Fibroblast of skin of left biceps (primary cell): Measurements from ENCODE around the gene IRAK1.

Source experiments
- DNase-seq, 2 experiments: peaks; one replicate each; pipeline ENCODE4 v3.0.0-alpha.2; 2013; ENCODE audit warnings: low read depth in 2 of 2

IRAK1 gene

GRCh38 chrX:154040863-154041262, 21.2 kb upstream of the IRAK1 start:
- DNase-seq = no peak

DNA sequence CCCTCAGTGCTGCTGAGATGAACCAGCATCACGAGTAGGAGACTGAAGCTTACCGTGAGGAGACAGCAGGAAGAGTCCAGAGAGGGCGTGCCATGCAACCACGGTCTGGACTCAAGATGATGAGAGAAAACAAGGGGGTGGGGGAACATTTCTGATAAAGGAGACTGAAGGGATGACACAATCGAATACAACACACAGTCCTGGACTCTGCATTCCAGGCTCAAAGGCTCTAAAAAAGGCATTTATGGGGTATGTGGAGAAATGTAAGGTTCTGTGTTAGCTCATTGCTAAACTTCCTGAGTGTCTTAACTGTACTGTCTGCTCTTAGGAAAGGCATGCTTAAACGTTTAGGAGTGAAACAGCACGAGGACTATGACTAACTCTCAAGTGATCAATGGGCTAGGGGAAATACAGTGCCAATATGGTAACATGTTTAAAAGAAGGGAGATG, 20.6 kb upstream of the IRAK1 start:
- peak in 1 of 2 experiments; percentile 36 for DNase-seq

- no peak for DNase-seq
Observed at GRCh38 chrX:154039577-154039976, 19.9 kb upstream of the IRAK1 start.

- no peak for DNase-seq
Observed at GRCh38 chrX:154038656-154039055, 19.0 kb upstream of the IRAK1 start.

DNA sequence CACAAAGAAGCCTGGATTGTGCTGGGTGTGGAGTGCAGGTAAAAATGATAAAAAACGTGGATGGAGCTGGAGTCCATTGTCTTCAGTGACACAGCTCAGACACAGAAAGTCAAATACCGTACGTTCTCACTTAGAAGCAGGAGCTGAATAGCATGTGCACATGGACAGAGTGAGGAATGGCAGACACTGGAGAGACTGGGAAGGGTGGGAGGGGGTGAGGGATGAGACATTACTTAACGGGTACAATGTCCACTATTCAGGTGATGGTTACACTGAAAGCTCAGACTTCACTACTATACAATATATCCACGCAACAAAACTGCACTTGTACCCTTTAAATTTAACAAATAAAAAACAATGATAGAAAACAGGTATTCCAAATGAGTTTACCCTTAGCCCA, 18.1 kb upstream of the IRAK1 start:
- no peak for DNase-seq

DNA sequence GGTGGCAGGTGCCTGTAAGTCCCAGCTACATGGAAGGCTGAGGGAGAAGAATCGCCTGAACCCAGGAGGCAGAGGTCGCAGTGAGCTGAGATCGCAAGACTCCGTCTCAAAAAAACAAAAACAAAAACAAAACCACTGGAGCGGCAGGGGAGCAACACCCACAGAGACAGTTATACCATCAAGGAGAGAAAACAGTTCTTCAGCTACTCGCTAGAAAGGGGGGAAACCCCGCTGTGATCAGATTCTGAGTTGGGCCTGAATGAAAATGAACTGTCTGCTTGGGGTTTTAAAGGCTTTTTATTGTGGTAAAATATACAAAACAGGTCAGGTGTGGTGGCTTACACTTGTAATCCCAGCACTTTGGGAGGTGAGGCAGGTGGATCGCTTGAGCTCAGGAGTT, 16.8 kb upstream of the IRAK1 start:
- DNase-seq = no peak

DNA sequence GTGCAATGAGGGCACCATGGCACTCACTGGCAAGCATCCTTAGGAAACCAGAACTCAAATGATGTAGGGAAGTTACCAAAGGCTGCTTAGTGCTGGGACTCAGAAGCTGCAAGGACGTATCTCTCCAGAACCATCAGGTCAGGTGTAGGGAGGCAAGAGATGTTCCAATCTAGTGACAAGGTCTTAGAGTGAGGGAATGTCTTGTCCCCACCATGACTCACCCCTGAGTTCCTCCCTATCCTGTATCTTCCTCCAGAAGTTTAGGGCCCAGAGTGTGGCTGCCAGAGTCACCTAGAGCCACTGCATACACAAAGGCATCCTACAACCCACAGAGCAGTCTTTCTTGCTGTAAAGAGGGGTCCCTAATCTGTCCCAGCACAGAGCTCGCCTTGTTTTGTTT, 14.1 kb upstream of the IRAK1 start:
- DNase-seq = no peak

DNA sequence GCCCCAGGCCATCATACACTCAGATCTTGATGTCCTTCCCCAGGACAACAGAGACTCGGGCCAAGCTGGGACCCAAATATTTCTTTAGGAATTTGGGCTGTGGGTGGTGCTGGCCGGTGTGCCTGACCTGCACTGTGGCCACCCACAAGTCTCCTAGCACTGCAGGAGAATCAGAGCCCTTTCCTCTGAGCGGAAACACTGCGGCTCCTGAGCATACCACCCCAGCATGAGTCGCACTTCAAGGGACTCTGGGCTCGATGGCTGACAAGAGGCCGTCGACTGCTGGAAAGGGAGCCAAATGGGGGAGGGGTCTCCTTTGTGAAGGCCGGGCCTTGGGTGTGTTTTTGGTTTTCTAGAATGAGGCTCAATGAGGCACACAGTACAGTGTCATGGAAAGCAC, 13.0 kb upstream of the IRAK1 start:
- no peak for DNase-seq

- no peak for DNase-seq
Observed at GRCh38 chrX:154032160-154032559, 12.5 kb upstream of the IRAK1 start.

DNA sequence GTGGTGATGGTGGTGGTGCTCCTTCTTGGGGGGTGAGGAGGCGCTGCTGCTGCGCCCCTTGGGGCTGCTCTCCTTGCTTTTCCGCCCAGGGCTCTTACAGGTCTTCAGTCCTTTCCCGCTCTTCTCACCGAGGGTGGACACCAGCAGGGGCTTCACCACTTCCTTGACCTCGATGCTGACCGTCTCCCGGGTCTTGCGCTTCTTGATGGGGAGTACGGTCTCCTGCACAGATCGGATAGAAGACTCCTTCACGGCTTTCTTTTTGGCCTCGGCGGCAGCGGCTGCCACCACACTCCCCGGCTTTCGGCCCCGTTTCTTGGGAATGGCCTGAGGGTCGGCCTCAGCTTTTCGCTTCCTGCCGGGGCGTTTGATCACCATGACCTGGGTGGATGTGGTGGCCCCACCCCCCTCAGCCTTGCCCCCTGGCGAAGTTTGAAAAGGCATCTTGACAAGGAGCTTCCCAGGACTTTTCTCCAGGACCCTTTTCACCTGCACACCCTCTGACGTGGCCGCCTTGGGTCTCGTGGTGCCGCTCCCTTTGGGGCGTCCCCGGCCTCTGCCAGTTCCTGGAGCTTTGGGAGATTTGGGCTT, 11.1 kb upstream of the IRAK1 start:
- no peak for DNase-seq

GRCh38 chrX:154030266-154030665, 10.6 kb upstream of the IRAK1 start:
- no peak for DNase-seq

- DNase-seq = no peak
Observed at GRCh38 chrX:154029439-154029838, 9.7 kb upstream of the IRAK1 start.

- no peak for DNase-seq
Observed at GRCh38 chrX:154028502-154029184, 8.9 kb upstream of the IRAK1 start.

GRCh38 chrX:154027986-154028385, 8.3 kb upstream of the IRAK1 start:
- no peak for DNase-seq

- DNase-seq = no peak
Observed at GRCh38 chrX:154027022-154027402, 7.3 kb upstream of the IRAK1 start.

GRCh38 chrX:154026136-154027021, 6.7 kb upstream of the IRAK1 start:
- DNase-seq = no peak

DNA sequence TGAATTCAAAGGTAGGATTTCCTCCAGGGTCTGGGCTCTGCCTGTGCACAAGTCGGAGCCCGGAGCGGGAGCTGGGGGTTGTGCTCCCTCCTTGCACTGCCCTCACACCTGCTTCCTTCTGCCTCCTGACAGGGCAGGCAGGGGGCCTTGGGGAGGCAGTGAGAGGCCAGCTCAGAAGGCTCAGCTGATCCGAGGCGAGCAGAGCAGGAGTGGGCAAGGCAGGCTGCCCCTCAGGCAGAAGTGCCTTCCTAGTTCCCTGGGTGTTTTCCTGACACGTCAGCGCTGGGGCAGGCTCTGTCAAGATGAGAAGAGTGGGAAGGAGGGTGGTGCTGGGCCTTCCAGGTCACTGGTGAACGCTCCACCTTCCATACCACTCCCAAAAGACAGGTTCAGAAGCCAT, 5.5 kb upstream of the IRAK1 start:
- DNase-seq = no peak

DNA sequence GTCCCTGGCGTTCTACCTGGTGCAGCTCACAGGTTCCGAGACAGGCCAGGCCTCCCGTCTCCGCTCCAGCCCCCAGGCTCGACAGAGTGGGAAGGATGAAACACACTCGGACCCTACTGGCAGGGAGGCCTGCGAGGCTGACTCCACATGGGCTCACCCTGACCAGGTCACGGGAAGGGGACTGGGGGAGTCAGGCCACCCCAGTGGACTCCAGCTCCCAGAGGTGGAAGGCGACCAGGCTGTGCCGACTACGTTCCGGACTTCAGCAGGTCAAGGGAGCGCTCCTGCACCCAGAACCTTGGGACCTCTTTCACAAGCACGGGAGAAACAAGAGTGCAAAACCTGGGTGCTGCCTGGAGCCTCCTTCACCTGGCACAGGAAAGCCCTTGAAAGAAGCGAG, 4.6 kb upstream of the IRAK1 start:
- DNase-seq = no peak

DNA sequence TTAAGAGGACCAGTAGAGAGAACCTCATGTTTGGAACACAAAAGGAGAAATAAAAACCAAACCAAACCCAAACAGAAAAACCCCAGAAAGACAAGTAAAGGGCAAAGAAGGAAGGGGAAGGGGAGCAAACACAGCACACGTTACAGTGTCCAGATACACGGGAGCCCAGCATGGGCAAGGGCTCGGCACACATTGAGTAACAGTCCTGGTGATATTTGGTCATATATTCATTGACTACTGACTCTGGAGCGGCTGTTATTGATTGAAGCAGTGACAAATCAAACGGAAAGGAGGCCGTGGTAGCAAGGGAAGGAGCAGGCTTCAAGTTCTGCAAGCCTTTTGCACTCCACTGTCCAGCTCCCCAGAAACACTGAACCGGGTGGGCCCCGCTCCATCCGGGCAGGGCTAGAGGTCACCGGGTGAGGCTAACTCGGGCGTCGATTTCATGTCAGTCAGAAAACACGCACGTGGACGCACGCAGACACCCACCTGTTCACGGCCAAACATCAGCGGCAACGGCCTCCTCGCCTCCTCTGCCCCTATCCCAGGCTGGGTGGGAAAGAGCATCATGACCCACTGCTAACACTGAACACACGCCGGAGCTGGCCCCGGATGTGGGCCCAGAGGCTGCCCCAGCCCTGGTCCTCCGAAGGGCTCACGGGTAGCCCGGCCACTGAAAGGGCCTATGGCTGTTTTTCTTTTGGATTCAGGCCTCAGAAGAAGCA, 3.7 kb upstream of the IRAK1 start:
- no peak for DNase-seq

GRCh38 chrX:154022108-154022507, 2.4 kb upstream of the IRAK1 start:
- no peak for DNase-seq

DNA sequence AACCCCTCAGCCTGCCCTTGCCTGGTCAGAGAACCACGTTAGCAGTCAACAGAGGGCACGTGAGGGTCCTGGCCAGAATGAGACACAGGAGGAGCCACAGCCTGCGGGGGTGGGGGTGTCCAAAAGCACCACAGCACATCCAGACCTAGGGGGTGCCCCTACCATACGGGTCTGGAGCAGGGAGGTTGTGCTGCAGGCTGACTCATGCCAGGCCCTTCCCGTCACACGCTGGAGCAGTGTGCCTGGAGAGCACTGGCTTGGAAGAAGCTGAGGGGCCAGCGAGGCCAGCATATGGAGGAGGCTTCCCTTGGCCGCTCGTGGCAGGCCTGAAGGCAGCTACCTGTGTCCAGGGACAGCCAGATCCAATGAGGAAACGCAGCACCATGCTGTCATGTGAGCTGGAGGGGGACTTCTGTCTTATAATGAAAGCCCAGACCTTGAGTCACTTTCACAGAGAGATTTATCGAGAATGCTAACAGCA, 1.5 kb upstream of the IRAK1 start:
- DNase-seq = no peak

DNA sequence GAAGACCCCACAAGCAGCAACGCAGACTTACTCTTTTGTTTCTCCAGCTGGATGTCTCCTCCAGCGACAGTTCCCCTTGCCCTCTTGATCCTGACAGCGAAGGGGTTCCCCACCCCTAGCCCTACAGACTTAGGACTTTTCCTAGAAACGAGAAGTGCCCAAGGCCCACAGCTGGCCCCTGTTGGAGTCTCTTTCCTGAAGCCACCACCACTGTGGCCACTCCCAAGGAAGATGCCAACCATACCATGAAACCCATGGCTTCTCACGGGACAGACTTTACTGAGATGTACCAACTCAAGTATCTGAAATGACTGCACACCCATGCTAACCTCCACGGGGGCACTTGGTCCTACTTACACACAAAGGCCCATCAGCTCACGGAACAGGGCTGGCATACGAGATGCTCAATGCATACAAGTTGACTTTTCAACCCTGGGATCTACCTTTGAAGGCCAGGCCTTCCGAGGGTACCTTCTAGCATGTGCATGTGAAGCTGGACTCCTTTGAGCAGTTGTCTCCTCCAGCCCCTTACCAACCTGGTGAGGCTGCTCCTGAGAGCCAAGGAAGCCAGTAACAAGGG, 924 bp upstream of the IRAK1 start:
- no peak for DNase-seq
